Fibroblast of the aortic adventitia (primary cell): ENCODE results near the gene BRCA2. TPM values are rescaled to one million over a fixed set of nuclear protein-coding genes. Genes with fewer than 3 reads are reported as not detected.

ENCODE experiments used
- DNase-seq: peaks from one replicate; pipeline ENCODE4 v3.0.0-alpha.2; 2010; ENCODE audit warnings: low read depth
- H3K4me3 ChIP-seq: 2 replicates; pipeline ENCODE4 v1.5.1; 2011; ENCODE audit warnings: low read depth, mild to moderate bottlenecking, control low read depth, low read length, moderate library complexity
- CTCF ChIP-seq: IDR thresholded peaks from 2 replicates; pipeline ENCODE4 v1.5.1; 2011; ENCODE audit warnings: mild to moderate bottlenecking, low read length, control low read depth, inconsistent platforms; ENCODE audit not compliant: insufficient read depth
- total RNA-seq: library from RNA; depleted of rRNA; stranded (reverse); fragments of >200 nt; gene quantifications from 2 replicates; pipeline ENCODE4 v1.2.3, GENCODE V29; 2012; ENCODE audit warnings: low replicate concordance

BRCA2 gene
- total RNA-seq, 1 donor, result 23.1 TPM

- TF ChIP-seq CTCF, result no peak
- no peak overlapping the region for H3K4me3 ChIP-seq
- DNase-seq, result no peak
Observed at GRCh38 chr13:32362574-32362973, 47.3 kb downstream of the BRCA2 start.

GRCh38 chr13:32370805-32371204 lies 55.5 kb downstream of the BRCA2 start:
- DNase-seq, result no peak
- TF ChIP-seq CTCF, result no peak
- H3K4me3 ChIP-seq, result no peak overlapping the region

- no peak for DNase-seq
- no peak overlapping the region for H3K4me3 ChIP-seq
- no peak for TF ChIP-seq CTCF
Observed at GRCh38 chr13:32376642-32377415, 61.5 kb downstream of the BRCA2 start.

- no peak for TF ChIP-seq CTCF
- peak; percentile 14 for DNase-seq
- H3K4me3 ChIP-seq, result no peak overlapping the region
Observed at GRCh38 chr13:32378012-32378411, 62.7 kb downstream of the BRCA2 start.

- H3K4me3 ChIP-seq, result no peak overlapping the region
- peak; percentile 61 for DNase-seq
- peak; percentile 72 for TF ChIP-seq CTCF
Observed at GRCh38 chr13:32381539-32381938, 66.2 kb downstream of the BRCA2 start.

- no peak for TF ChIP-seq CTCF
- no peak overlapping the region for H3K4me3 ChIP-seq
- DNase-seq, result no peak
Observed at GRCh38 chr13:32383836-32384618, 68.7 kb downstream of the BRCA2 start.
